Left lung (tissue), 10 donors: ENCODE results near the gene GALNT2. TPM values are rescaled to one million over a fixed set of nuclear protein-coding genes. Genes with fewer than 3 reads are reported as not detected.

Source experiments
- ATAC-seq: fragments of 200-7000 bp; cut with Tn5 transposase; one replicate; pipeline ENCODE4 v1.9.1; 2020; ENCODE audit warnings: moderate library complexity
- DNase-seq, 4 donors: peaks; one replicate each; pipeline ENCODE4 v3.0.0-alpha.2; 2013 to 2020
- H3K27ac ChIP-seq, 2 donors: fragments of 200-600 bp; sonication (generic) in 1 of 2; one replicate each; pipeline versions ENCODE4 v1.5.0 to v1.8.0; 2020 to 2021
- H3K27me3 ChIP-seq, 2 donors: fragments of 200-600 bp; sonication (generic) in 1 of 2; one replicate each; pipeline versions ENCODE4 v1.5.0 to v1.8.0; 2020 to 2021
- H3K36me3 ChIP-seq, 2 donors: fragments of 200-600 bp; sonication (generic) in 1 of 2; one replicate each; pipeline versions ENCODE4 v1.5.0 to v1.8.0; 2020 to 2021
- H3K4me1 ChIP-seq, 2 donors: fragments of 200-600 bp; one replicate each; pipeline ENCODE4 v1.8.0; 2021
- H3K4me3 ChIP-seq, 2 donors: fragments of 200-600 bp; sonication (generic) in 1 of 2; one replicate each; pipeline versions ENCODE4 v1.5.0 to v1.8.0; 2020 to 2021; ENCODE audit warnings: mild to moderate bottlenecking in 1 of 2
- H3K9me3 ChIP-seq, 2 donors: fragments of 200-600 bp; sonication (generic) in 1 of 2; one replicate each; pipeline versions ENCODE4 v1.5.0 to v1.8.0; 2020 to 2021
- intact Hi-C, 2 donors: fragments of 100-400 bp; cut with DNase I; formaldehyde crosslinking; loops; one replicate each; pipeline versions ENCODE4 v1.11.2 to v1.14.2; 2022
- polyA plus RNA-seq, 6 donors: library from polyadenylated mRNA; unstranded; fragments of 120-200 nt; gene quantifications; one replicate each; pipeline ENCODE4 v1.2.1, GENCODE V29; 2013; ENCODE audit not compliant: insufficient read length in 6 of 6
- total RNA-seq, 2 donors: library from RNA; stranded (reverse); fragmentation: NEBNext Ultra II Directional; extraction: Animal tissue kit (Norgen Biotek cat#: 25700); gene quantifications; one replicate each; pipeline ENCODE4 v1.2.1, GENCODE V29; 2021
- TF ChIP-seq, protein P1 (sequence below), 2 donors: fragments of 200-600 bp; sonication (generic) in 1 of 2; IDR thresholded peaks; one replicate each; pipeline versions ENCODE4 v1.5.0 to v1.8.0; 2021; ENCODE audit warnings: antibody characterized with exemption in 2 of 2
- donor health status: DM: no; HTN: yes; CAD: no.
- donor health status: DM: no; HTN: no; CAD: no.

The GALNT2 gene
- total and polyA plus RNA-seq, 8 donors, result 27.6 to 114 (median 40.0) TPM

GRCh38 chr1:230124186-230125128, 57.4 kb downstream of the GALNT2 start:
- intact Hi-C loops, result no loop called here

DNA sequence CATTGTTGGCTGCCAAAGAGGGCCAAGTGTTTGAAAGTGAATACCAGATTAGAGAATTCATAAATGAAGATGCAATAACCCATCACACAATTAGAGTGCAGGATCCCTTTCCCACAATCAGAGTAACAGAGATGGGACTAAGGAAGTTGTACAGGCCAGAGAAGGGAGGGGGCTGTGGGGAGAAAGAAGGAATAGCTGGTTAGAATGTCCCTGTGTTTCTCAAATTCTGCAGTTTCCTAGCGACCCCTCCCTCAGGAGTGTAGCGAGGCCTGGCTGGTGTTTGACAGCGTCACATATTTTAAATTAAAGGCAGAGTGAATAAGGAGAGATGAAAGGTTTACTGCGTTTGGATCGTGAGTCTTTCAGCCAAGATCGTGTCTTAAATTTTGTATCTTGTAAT, 58.1 kb downstream of the GALNT2 start:
- Histone ChIP-seq H3K36me3 (peaks cover 0 to 8% of the 10 kb centered on the region in 2 donors), H3K27ac (no peak overlapping the region), H3K4me3 (no peak overlapping the region), H3K27me3 (no peaks in the 10 kb centered on the region), H3K4me1 (peaks cover 17 to 55% of the 10 kb centered on the region in 2 donors), H3K9me3 (no peaks in the 10 kb centered on the region)
- intact Hi-C loops, result no loop called here
- TF ChIP-seq, protein P1, sequence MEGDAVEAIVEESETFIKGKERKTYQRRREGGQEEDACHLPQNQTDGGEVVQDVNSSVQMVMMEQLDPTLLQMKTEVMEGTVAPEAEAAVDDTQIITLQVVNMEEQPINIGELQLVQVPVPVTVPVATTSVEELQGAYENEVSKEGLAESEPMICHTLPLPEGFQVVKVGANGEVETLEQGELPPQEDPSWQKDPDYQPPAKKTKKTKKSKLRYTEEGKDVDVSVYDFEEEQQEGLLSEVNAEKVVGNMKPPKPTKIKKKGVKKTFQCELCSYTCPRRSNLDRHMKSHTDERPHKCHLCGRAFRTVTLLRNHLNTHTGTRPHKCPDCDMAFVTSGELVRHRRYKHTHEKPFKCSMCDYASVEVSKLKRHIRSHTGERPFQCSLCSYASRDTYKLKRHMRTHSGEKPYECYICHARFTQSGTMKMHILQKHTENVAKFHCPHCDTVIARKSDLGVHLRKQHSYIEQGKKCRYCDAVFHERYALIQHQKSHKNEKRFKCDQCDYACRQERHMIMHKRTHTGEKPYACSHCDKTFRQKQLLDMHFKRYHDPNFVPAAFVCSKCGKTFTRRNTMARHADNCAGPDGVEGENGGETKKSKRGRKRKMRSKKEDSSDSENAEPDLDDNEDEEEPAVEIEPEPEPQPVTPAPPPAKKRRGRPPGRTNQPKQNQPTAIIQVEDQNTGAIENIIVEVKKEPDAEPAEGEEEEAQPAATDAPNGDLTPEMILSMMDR (IDR thresholded peaks at IDR 0.05), result no peak
- no peak for DNase-seq
- ATAC-seq, result no peak

More at GRCh38 chr1:230124186-230125128, 57.4 kb downstream of the GALNT2 start:
- Histone ChIP-seq H3K4me3 (no peak overlapping the region), H3K4me1 (peaks cover 17 to 55% of the 10 kb centered on the region in 2 donors), H3K27me3 (no peaks in the 10 kb centered on the region), H3K27ac (peak overlapping the region in 1 of 2 donors; percentile 48), H3K36me3 (peaks cover 0 to 8% of the 10 kb centered on the region in 2 donors), H3K9me3 (no peaks in the 10 kb centered on the region)
- no peak for ATAC-seq
- TF ChIP-seq, protein P1 (IDR thresholded peaks at IDR 0.05), result no peak
- no peak for DNase-seq

- peak; percentile 12 for ATAC-seq
Measured at GRCh38 chr1:230125640-230126528, 58.8 kb downstream of the GALNT2 start.

GRCh38 chr1:230126529-230127104, 59.6 kb downstream of the GALNT2 start:
- TF ChIP-seq, protein P1 (IDR thresholded peaks at IDR 0.05), result no peak
- Histone ChIP-seq H3K36me3 (no peaks in the 10 kb centered on the region), H3K4me1 (peaks cover 17 to 55% of the 10 kb centered on the region in 2 donors), H3K4me3 (no peak overlapping the region), H3K27ac (peak overlapping the region in 1 of 2 donors; percentile 50), H3K9me3 (no peaks in the 10 kb centered on the region), H3K27me3 (no peaks in the 10 kb centered on the region)
- ATAC-seq (no peak), DNase-seq (no peak)
- intact Hi-C loops, result no loop called here

More at GRCh38 chr1:230125640-230126528, 58.8 kb downstream of the GALNT2 start:
- intact Hi-C loops, result no loop called here
- Histone ChIP-seq H3K27ac (peak overlapping the region in 1 of 2 donors; percentile 50), H3K4me3 (no peak overlapping the region), H3K9me3 (no peaks in the 10 kb centered on the region), H3K4me1 (peaks cover 17 to 55% of the 10 kb centered on the region in 2 donors), H3K27me3 (no peaks in the 10 kb centered on the region), H3K36me3 (peaks cover 0 to 2% of the 10 kb centered on the region in 2 donors)
- TF ChIP-seq, protein P1 (IDR thresholded peaks at IDR 0.05), result no peak
- DNase-seq, result no peak
